Measurements from ENCODE around the gene KRTAP2-2.
"Not testable (repeated sequence)": the region's sequence is repeated elsewhere in the genome, so short reads cannot be mapped to it uniquely, and the experiment has no call there.

Gene KRTAP2-2

GRCh38 chr17:41064301-41064700, 9.3 kb upstream of the KRTAP2-2 start:
- no peak for DNase-seq

- no peak for DNase-seq
Measured at GRCh38 chr17:41063449-41063848, 8.4 kb upstream of the KRTAP2-2 start.

- DNase-seq = no peak
Measured at GRCh38 chr17:41061964-41062363, 6.9 kb upstream of the KRTAP2-2 start.

- no peak for DNase-seq
Measured at GRCh38 chr17:41060052-41060604, 5.1 kb upstream of the KRTAP2-2 start, which contains the start of gene KRTAP2-3. Gene KRTAP2-3, minus strand, starts transcription at chr17:41060114. Its CDS starts 64 bp downstream, at chr17:41060050.

- not testable (repeated sequence) for DNase-seq
Measured at GRCh38 chr17:41059276-41060051, 4.4 kb upstream of the KRTAP2-2 start.

- DNase-seq = no peak
Measured at GRCh38 chr17:41058741-41059140, 3.7 kb upstream of the KRTAP2-2 start.

- no peak for DNase-seq
Measured at GRCh38 chr17:41057547-41057946, 2.5 kb upstream of the KRTAP2-2 start.

GRCh38 chr17:41054556-41054955, 474 bp downstream of the KRTAP2-2 start:
- not testable (repeated sequence) for DNase-seq

- DNase-seq = no peak
Measured at GRCh38 chr17:41054025-41054424, 1.0 kb downstream of the KRTAP2-2 start.

GRCh38 chr17:41052566-41052965, 2.5 kb downstream of the KRTAP2-2 start:
- DNase-seq = no peak

GRCh38 chr17:41049110-41049509, 5.9 kb downstream of the KRTAP2-2 start:
- DNase-seq = no peak

GRCh38 chr17:41048441-41048840, 6.6 kb downstream of the KRTAP2-2 start:
- DNase-seq = no peak

GRCh38 chr17:41046735-41047465, 8.1 kb downstream of the KRTAP2-2 start, which contains the start of gene KRTAP2-1:
Gene KRTAP2-1, minus strand, starts transcription at chr17:41047316. Its CDS starts 49 bp downstream, at chr17:41047267.
- DNase-seq = not testable (repeated sequence)

- DNase-seq = no peak
Measured at GRCh38 chr17:41042953-41043352, 12.1 kb downstream of the KRTAP2-2 start.

GRCh38 chr17:41040783-41041571, 14.1 kb downstream of the KRTAP2-2 start, which contains the start of gene KRTAP1-1:
Gene KRTAP1-1, minus strand, starts transcription at chr17:41041450. Its CDS starts 53 bp downstream, at chr17:41041397.
- not testable (repeated sequence) for DNase-seq

GRCh38 chr17:41037853-41038350, 17.1 kb downstream of the KRTAP2-2 start:
- no peak for DNase-seq

GRCh38 chr17:41034346-41034935, 20.6 kb downstream of the KRTAP2-2 start, which contains the start of gene KRTAP1-3:
Gene KRTAP1-3, minus strand, starts transcription at chr17:41034874. Its CDS starts 53 bp downstream, at chr17:41034821.
- DNase-seq = not testable (repeated sequence)

GRCh38 chr17:41029633-41030245, 25.3 kb downstream of the KRTAP2-2 start, which contains the start of gene KRTAP1-4:
Gene KRTAP1-4, minus strand, starts transcription at chr17:41030195. Its CDS starts 117 bp downstream, at chr17:41030078.
- no peak for DNase-seq

GRCh38 chr17:41026715-41027471, 28.1 kb downstream of the KRTAP2-2 start, which contains the start of gene KRTAP1-5:
Gene KRTAP1-5, minus strand, starts transcription at chr17:41027208. Its CDS starts 53 bp downstream, at chr17:41027155.
- DNase-seq = no peak

- no peak for DNase-seq
Measured at GRCh38 chr17:41024697-41025096, 30.3 kb downstream of the KRTAP2-2 start.

All from T-helper 2 cell (primary cell).